Fibroblast of lung (primary cell): ENCODE results near the gene USP17L17. TPM values are rescaled to one million over a fixed set of nuclear protein-coding genes. Genes with fewer than 3 reads are reported as not detected.
"Not testable (repeated sequence)": the region's sequence is repeated elsewhere in the genome, so short reads cannot be mapped to it uniquely, and the experiment has no call there.

Experiments used
- DNase-seq, 2 donors: peaks; one replicate each; pipeline versions ENCODE4 v3.0.0 to v3.0.0-alpha.2; 2010; ENCODE audit warnings: low read depth in 2 of 2
- H2AFZ ChIP-seq: 2 replicates; pipeline ENCODE4 v1.5.1; 2012; ENCODE audit warnings: low read length, control low read depth, inconsistent platforms
- H3K27ac ChIP-seq: 2 replicates; pipeline ENCODE4 v1.5.1; 2011; ENCODE audit warnings: low read length, control low read depth; ENCODE audit not compliant: insufficient read depth
- H3K27me3 ChIP-seq: 2 replicates; pipeline ENCODE4 v1.5.1; 2011; ENCODE audit warnings: mild to moderate bottlenecking, low read length; ENCODE audit not compliant: control insufficient read depth, insufficient read depth
- H3K36me3 ChIP-seq: 2 replicates; pipeline ENCODE4 v1.5.1; 2011; ENCODE audit warnings: low read length; ENCODE audit not compliant: control insufficient read depth, insufficient read depth
- H3K4me1 ChIP-seq: 2 replicates; pipeline ENCODE4 v1.5.1; 2011; ENCODE audit warnings: low read length; ENCODE audit not compliant: control insufficient read depth, insufficient read depth; ENCODE audit errors: extremely low read depth
- H3K4me2 ChIP-seq: 2 replicates; pipeline ENCODE4 v1.5.1; 2011; ENCODE audit warnings: low read length, control low read depth; ENCODE audit not compliant: insufficient read depth; ENCODE audit errors: extremely low read depth
- H3K4me3 ChIP-seq, 4 experiments: fragments of 200-600 bp in 1 of 4; sonication (generic) in 1 of 4; replicated peaks in 1 of 4; 2 replicates each; pipeline ENCODE4 v1.5.1; 2011 to 2016; ENCODE audit warnings: low read length in 4 of 4, low read depth in 3 of 4, mild to moderate bottlenecking in 3 of 4, control low read depth in 2 of 4, inconsistent platforms in 1 of 4, mixed read lengths in 1 of 4; ENCODE audit not compliant: insufficient read depth in 1 of 4; ENCODE audit errors: control extremely low read depth in 1 of 4
- H3K79me2 ChIP-seq: 2 replicates; pipeline ENCODE4 v1.5.1; 2012; ENCODE audit warnings: mild to moderate bottlenecking, low read length, inconsistent platforms; ENCODE audit not compliant: control insufficient read depth, insufficient read depth
- H3K9ac ChIP-seq: 2 replicates; pipeline ENCODE4 v1.5.1; 2011; ENCODE audit warnings: mild to moderate bottlenecking, low read length, control low read depth; ENCODE audit not compliant: insufficient read depth
- H3K9me3 ChIP-seq: 2 replicates; pipeline ENCODE4 v1.5.1; 2012; ENCODE audit warnings: low read depth, low read length; ENCODE audit not compliant: control insufficient read depth, insufficient read depth
- H4K20me1 ChIP-seq: 2 replicates; pipeline ENCODE4 v1.5.1; 2011; ENCODE audit warnings: low read length; ENCODE audit not compliant: control insufficient read depth, insufficient read depth; ENCODE audit errors: extremely low read depth
- polyA plus RNA-seq, 2 donors: library from polyadenylated mRNA; depleted of rRNA in 1 of 2; stranded (reverse) in 1 of 2; unstranded in 1 of 2; fragments of >200 nt; gene quantifications; 2 replicates each; pipeline ENCODE4 v1.2.1, GENCODE V29; 2011 to 2012; ENCODE audit warnings: missing spikeins in 1 of 2
- total RNA-seq: library from RNA; depleted of rRNA; stranded (reverse); fragments of >200 nt; gene quantifications from 2 replicates; pipeline ENCODE4 v1.2.1, GENCODE V29; 2014

The USP17L17 gene
- total and polyA plus RNA-seq, 2 donors (not counting 1 experiment from before 2014, with no cell fraction given), result not detected

DNA sequence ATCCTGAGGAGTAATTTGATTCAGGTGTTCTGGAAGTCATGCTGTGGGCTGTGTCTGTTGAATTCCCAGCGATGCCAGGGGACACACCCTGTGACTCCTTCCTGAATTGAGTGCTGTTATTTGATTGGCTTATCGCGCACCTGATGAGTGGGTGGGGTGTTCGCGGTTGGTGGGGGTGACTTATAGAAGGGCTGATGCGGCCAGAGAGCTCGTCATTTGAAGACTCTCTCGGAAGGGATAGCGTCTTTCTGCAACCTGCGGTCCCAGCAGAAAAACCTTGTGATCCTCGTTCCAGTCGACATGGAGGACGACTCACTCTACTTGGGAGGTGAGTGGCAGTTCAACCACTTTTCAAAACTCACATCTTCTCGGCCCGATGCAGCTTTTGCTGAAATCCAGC is 23.6 kb downstream of the USP17L17 start, which contains the start of gene USP17L22:
USP17L22 (plus strand) TSS at position 301 of the 400 bp plus-strand sequence; CDS start at position 301, 0 bp downstream.
- H3K79me2 ChIP-seq, H3K27me3 ChIP-seq, H4K20me1 ChIP-seq, H3K9ac ChIP-seq, H3K9me3 ChIP-seq, DNase-seq, H2AFZ ChIP-seq, H3K27ac ChIP-seq, H3K36me3 ChIP-seq, H3K4me2 ChIP-seq, H3K4me1 ChIP-seq, H3K4me3 ChIP-seq: not testable (repeated sequence)

DNA sequence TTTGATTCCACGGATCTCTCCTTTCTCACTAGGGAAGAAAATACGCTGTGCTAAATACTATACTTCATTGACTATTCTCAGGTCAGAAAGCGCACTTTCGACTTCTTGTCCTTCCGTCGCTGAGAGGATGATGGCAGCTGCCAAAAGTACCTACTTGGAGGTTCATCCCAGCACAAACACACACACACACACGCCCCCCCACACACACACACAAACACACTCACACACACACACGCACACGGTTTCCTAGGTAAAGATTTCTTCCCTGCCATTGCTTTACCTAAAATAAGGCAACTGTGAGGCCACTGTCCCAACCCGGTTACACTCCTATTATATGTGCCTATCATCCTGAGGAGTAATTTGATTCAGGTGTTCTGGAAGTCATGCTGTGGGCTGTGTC is 28.0 kb downstream of the USP17L17 start:
- H3K9ac ChIP-seq, H3K4me1 ChIP-seq, DNase-seq, H3K9me3 ChIP-seq, H3K36me3 ChIP-seq, H3K27me3 ChIP-seq, H4K20me1 ChIP-seq, H3K79me2 ChIP-seq, H2AFZ ChIP-seq, H3K27ac ChIP-seq, H3K4me2 ChIP-seq, H3K4me3 ChIP-seq: not testable (repeated sequence)

Other genes starting within 250 kb of the USP17L17 start
- not detected in 2 replicates for gene FAM90A26, start 73.5 kb upstream of the USP17L17 start, total RNA-seq
- gene FAM90A26, start 73.5 kb upstream of the USP17L17 start, polyA plus RNA-seq, result not detected in 2 replicates
- gene USP17L10, start 33.2 kb upstream of the USP17L17 start, total RNA-seq, result not detected in 2 replicates
- not detected in 2 replicates for gene USP17L10, start 33.2 kb upstream of the USP17L17 start, polyA plus RNA-seq
- not detected in 2 replicates for gene USP17L11, start 28.5 kb upstream of the USP17L17 start, total RNA-seq
- not detected in 2 replicates for gene USP17L11, start 28.5 kb upstream of the USP17L17 start, polyA plus RNA-seq
- gene USP17L12, start 23.7 kb upstream of the USP17L17 start, total RNA-seq, result not detected in 2 replicates
- not detected in 2 replicates for gene USP17L12, start 23.7 kb upstream of the USP17L17 start, polyA plus RNA-seq
- not detected in 2 replicates for gene USP17L13, start 19.0 kb upstream of the USP17L17 start, total RNA-seq
- not detected in 2 replicates for gene USP17L13, start 19.0 kb upstream of the USP17L17 start, polyA plus RNA-seq
- gene USP17L15, start 9.5 kb upstream of the USP17L17 start, total RNA-seq, result not detected in 2 replicates
- not detected in 2 replicates for gene USP17L15, start 9.5 kb upstream of the USP17L17 start, polyA plus RNA-seq
- not detected in 2 replicates for gene USP17L18, start 4.8 kb downstream of the USP17L17 start, total RNA-seq
- not detected in 2 replicates for gene USP17L18, start 4.8 kb downstream of the USP17L17 start, polyA plus RNA-seq
- gene USP17L19, start 9.5 kb downstream of the USP17L17 start, total RNA-seq, result not detected in 2 replicates
- not detected in 2 replicates for gene USP17L19, start 9.5 kb downstream of the USP17L17 start, polyA plus RNA-seq
- not detected in 2 replicates for gene USP17L20, start 14.2 kb downstream of the USP17L17 start, total RNA-seq
- not detected in 2 replicates for gene USP17L20, start 14.2 kb downstream of the USP17L17 start, polyA plus RNA-seq
- gene USP17L21, start 19.0 kb downstream of the USP17L17 start, total RNA-seq, result not detected in 2 replicates
- not detected in 2 replicates for gene USP17L21, start 19.0 kb downstream of the USP17L17 start, polyA plus RNA-seq
- not detected in 2 replicates for gene USP17L22, start 23.7 kb downstream of the USP17L17 start, total RNA-seq
- gene USP17L22, start 23.7 kb downstream of the USP17L17 start, polyA plus RNA-seq, result not detected in 2 replicates
- gene USP17L24, start 81.3 kb downstream of the USP17L17 start, total RNA-seq, result not detected in 2 replicates
- not detected in 2 replicates for gene USP17L24, start 81.3 kb downstream of the USP17L17 start, polyA plus RNA-seq
- gene USP17L25, start 86.0 kb downstream of the USP17L17 start, total RNA-seq, result not detected in 2 replicates
- not detected in 2 replicates for gene USP17L25, start 86.0 kb downstream of the USP17L17 start, polyA plus RNA-seq
- not detected in 2 replicates for gene USP17L26, start 90.8 kb downstream of the USP17L17 start, total RNA-seq
- not detected in 2 replicates for gene USP17L26, start 90.8 kb downstream of the USP17L17 start, polyA plus RNA-seq
- not detected in 2 replicates for gene USP17L5, start 95.5 kb downstream of the USP17L17 start, total RNA-seq
- not detected in 2 replicates for gene USP17L5, start 95.5 kb downstream of the USP17L17 start, polyA plus RNA-seq
- not detected in 2 replicates for gene USP17L27, start 100.3 kb downstream of the USP17L17 start, total RNA-seq
- not detected in 2 replicates for gene USP17L27, start 100.3 kb downstream of the USP17L17 start, polyA plus RNA-seq
- gene USP17L28, start 105.0 kb downstream of the USP17L17 start, total RNA-seq, result not detected in 2 replicates
- gene USP17L28, start 105.0 kb downstream of the USP17L17 start, polyA plus RNA-seq, result not detected in 2 replicates
- gene USP17L29, start 109.8 kb downstream of the USP17L17 start, total RNA-seq, result not detected in 2 replicates
- gene USP17L29, start 109.8 kb downstream of the USP17L17 start, polyA plus RNA-seq, result not detected in 2 replicates
- gene USP17L30, start 119.2 kb downstream of the USP17L17 start, total RNA-seq, result not detected in 2 replicates
- not detected in 2 replicates for gene USP17L30, start 119.2 kb downstream of the USP17L17 start, polyA plus RNA-seq
- not detected in 2 replicates for gene DEFB131A, start 200.5 kb downstream of the USP17L17 start, total RNA-seq
- not detected in 2 replicates for gene DEFB131A, start 200.5 kb downstream of the USP17L17 start, polyA plus RNA-seq